HCT116 (cell line): ENCODE results near the gene ROR2. TPM values are rescaled to one million over a fixed set of nuclear protein-coding genes. Genes with fewer than 3 reads are reported as not detected.

Experiments
- ATAC-seq: fragments of 200-7000 bp; cut with Tn5 transposase; 2 replicates; pipeline ENCODE4 v1.9.1; 2020; ENCODE audit warnings: mild to moderate bottlenecking, moderate library complexity
- BruUV-seq: library from RNA; stranded (reverse); fragments of 400-500 nt; replicated peaks from 2 replicates; lab custom pipeline; 2021; lab: Mats Ljungman, UMichigan
- CTCF ChIA-PET: fragments of 300-600 bp; sonication (Branson Sonifier 250); formaldehyde crosslinking; loops from one replicate; lab custom pipeline; 2021; ENCODE audit warnings: antibody characterized with exemption; lab: Charles Lee
- POLR2A ChIA-PET: fragments of 300-600, 350-600 bp; sonication (Branson Sonifier 250); formaldehyde crosslinking; loops from one replicate; lab custom pipeline; 2021; ENCODE audit warnings: antibody characterized with exemption; lab: Charles Lee
- RAD21 ChIA-PET, 2 experiments: fragments of 300-600 bp; sonication (Branson Sonifier 250); formaldehyde crosslinking; loops; one replicate each; lab custom pipeline; 2023; ENCODE audit warnings: low total read pairs in 2 of 2; ENCODE audit not compliant: uncharacterized antibody in 2 of 2, unreplicated experiment in 2 of 2, low non-redundant PET in 1 of 2; lab: Charles Lee
- DNase-seq: peaks from one replicate; pipeline ENCODE4 v3.0.0-alpha.2; 2010; ENCODE audit warnings: low read depth, low spot score
- H2AFZ ChIP-seq: fragments of 200-600 bp; shearing (Covaris generic), sonication (generic); 2 replicates; pipeline ENCODE4 v1.6.1; 2017; ENCODE audit warnings: low read depth, mixed run types, mixed read lengths, antibody characterized with exemption, low read length; ENCODE audit not compliant: poor library complexity, severe bottlenecking
- H3K27ac ChIP-seq: 2 replicates; pipeline ENCODE4 v1.5.1; 2012; ENCODE audit warnings: low read depth, low read length
- H3K27me3 ChIP-seq: fragments of 200-600 bp; sonication (generic); 2 replicates; pipeline ENCODE4 v1.6.1; 2016; ENCODE audit warnings: mixed run types, low read length, mixed read lengths; ENCODE audit not compliant: insufficient read depth
- H3K36me3 ChIP-seq, 2 experiments: fragments of 200-500 bp in 1 of 2; fragments of 200-600 bp in 1 of 2; sonication (Bioruptor generic) in 1 of 2; sonication (generic) in 1 of 2; 2 replicates each; pipeline versions ENCODE4 v1.5.1 to v1.6.1; 2014 to 2016; ENCODE audit warnings: low read length in 2 of 2, inconsistent platforms in 1 of 2, mixed read lengths in 1 of 2, mixed run types in 1 of 2; ENCODE audit not compliant: insufficient read depth in 2 of 2, control insufficient read depth in 1 of 2
- H3K4me1 ChIP-seq, 2 experiments: fragments of 200-600 bp in 1 of 2; sonication (generic) in 1 of 2; 2 replicates each; pipeline versions ENCODE4 v1.5.1 to v1.6.1; 2012 to 2017; ENCODE audit warnings: low read length in 2 of 2, inconsistent platforms in 1 of 2, mild to moderate bottlenecking in 1 of 2, mixed read lengths in 1 of 2, mixed run types in 1 of 2, moderate library complexity in 1 of 2; ENCODE audit not compliant: insufficient read depth in 2 of 2, control insufficient read depth in 1 of 2
- H3K4me2 ChIP-seq: fragments of 200-600 bp; sonication (generic); 2 replicates; pipeline ENCODE4 v1.6.1; 2017; ENCODE audit warnings: mixed run types, low read length, mixed read lengths
- H3K4me3 ChIP-seq, 2 experiments: fragments of 200-600 bp in 1 of 2; sonication (generic) in 1 of 2; replicated peaks in 1 of 2; 2 replicates each; pipeline ENCODE4 v1.5.1; 2011 to 2016; ENCODE audit warnings: low read length in 2 of 2, control low read depth in 1 of 2, low read depth in 1 of 2, mild to moderate bottlenecking in 1 of 2, mixed read lengths in 1 of 2, mixed run types in 1 of 2
- H3K79me2 ChIP-seq: fragments of 200-600 bp; sonication (generic); 2 replicates; pipeline ENCODE4 v1.6.1; 2017; ENCODE audit warnings: mild to moderate bottlenecking, mixed run types, low read length, moderate library complexity, mixed read lengths; ENCODE audit not compliant: insufficient read depth
- H3K9ac ChIP-seq: fragments of 200-600 bp; sonication (generic); 2 replicates; pipeline ENCODE4 v1.6.1; 2016; ENCODE audit warnings: low read length, mixed read lengths
- H3K9me2 ChIP-seq: fragments of 200-600 bp; sonication (generic), shearing (Covaris generic); 2 replicates; pipeline ENCODE4 v1.6.1; 2017; ENCODE audit warnings: mixed run types, mild to moderate bottlenecking, moderate library complexity; ENCODE audit not compliant: insufficient read depth
- H3K9me3 ChIP-seq, 2 experiments: fragments of 200-500 bp in 1 of 2; fragments of 200-600 bp in 1 of 2; sonication (Bioruptor generic) in 1 of 2; sonication (generic) in 1 of 2; 2 replicates each; pipeline ENCODE4 v1.6.1; 2014 to 2017; ENCODE audit warnings: low read length in 2 of 2, mixed read lengths in 2 of 2, inconsistent platforms in 1 of 2, low read depth in 1 of 2, mild to moderate bottlenecking in 1 of 2, mixed run types in 1 of 2, moderate library complexity in 1 of 2; ENCODE audit not compliant: control insufficient read depth in 1 of 2, insufficient read depth in 1 of 2
- H4K20me1 ChIP-seq: fragments of 200-600 bp; sonication (generic), shearing (Covaris generic); 2 replicates; pipeline ENCODE4 v1.6.1; 2017; ENCODE audit warnings: mixed run types, mild to moderate bottlenecking, moderate library complexity; ENCODE audit not compliant: insufficient read depth
- EZH2 ChIP-seq: fragments of 200-600 bp; sonication (generic); IDR thresholded peaks from 2 replicates; pipeline ENCODE4 v1.6.1; 2017; ENCODE audit warnings: antibody characterized with exemption, mixed run types
- FOSL1 ChIP-seq: IDR thresholded peaks from 2 replicates; pipeline ENCODE4 v1.6.1; 2012; ENCODE audit warnings: low read depth
- POLR2A ChIP-seq: IDR thresholded peaks from 2 replicates; pipeline ENCODE4 v1.7.0; 2011; ENCODE audit warnings: borderline replicate concordance; ENCODE audit not compliant: insufficient read depth, insufficient read length; ENCODE audit errors: extremely low read depth
- RAD21 ChIP-seq: IDR thresholded peaks from 2 replicates; pipeline ENCODE4 v1.6.1; 2012; ENCODE audit warnings: low read depth, mild to moderate bottlenecking
- SIN3A ChIP-seq: IDR thresholded peaks from 2 replicates; pipeline ENCODE4 v1.6.1; 2012; ENCODE audit warnings: low read depth
- YY1 ChIP-seq: IDR thresholded peaks from 2 replicates; pipeline ENCODE4 v1.6.1; 2011; ENCODE audit warnings: low read length, low read depth, moderate library complexity, mild to moderate bottlenecking; ENCODE audit not compliant: insufficient replicate concordance; ENCODE audit errors: extremely low read depth
- ZFX ChIP-seq: fragments of 450-650 bp; IDR thresholded peaks from 2 replicates; pipeline ENCODE4 v1.6.1; 2017
- ZNF274 ChIP-seq: fragments of 200-500 bp; sonication (Bioruptor generic); IDR thresholded peaks from 2 replicates; pipeline ENCODE4 v1.6.1; 2014; ENCODE audit warnings: mild to moderate bottlenecking, low read depth, low read length, inconsistent platforms
- intact Hi-C: fragments of 100-400 bp; cut with micrococcal nuclease; formaldehyde crosslinking; loops from 2 replicates; pipeline ENCODE4 v1.10.0; 2022
- total RNA-seq: library from RNA; stranded (reverse); gene quantifications from one replicate; pipeline ENCODE4 v1.2.1, GENCODE V29; 2021; ENCODE audit not compliant: unreplicated experiment

ROR2 gene
- total RNA-seq, 1 experiment from 2014 or later, result 15.7 TPM

DNA sequence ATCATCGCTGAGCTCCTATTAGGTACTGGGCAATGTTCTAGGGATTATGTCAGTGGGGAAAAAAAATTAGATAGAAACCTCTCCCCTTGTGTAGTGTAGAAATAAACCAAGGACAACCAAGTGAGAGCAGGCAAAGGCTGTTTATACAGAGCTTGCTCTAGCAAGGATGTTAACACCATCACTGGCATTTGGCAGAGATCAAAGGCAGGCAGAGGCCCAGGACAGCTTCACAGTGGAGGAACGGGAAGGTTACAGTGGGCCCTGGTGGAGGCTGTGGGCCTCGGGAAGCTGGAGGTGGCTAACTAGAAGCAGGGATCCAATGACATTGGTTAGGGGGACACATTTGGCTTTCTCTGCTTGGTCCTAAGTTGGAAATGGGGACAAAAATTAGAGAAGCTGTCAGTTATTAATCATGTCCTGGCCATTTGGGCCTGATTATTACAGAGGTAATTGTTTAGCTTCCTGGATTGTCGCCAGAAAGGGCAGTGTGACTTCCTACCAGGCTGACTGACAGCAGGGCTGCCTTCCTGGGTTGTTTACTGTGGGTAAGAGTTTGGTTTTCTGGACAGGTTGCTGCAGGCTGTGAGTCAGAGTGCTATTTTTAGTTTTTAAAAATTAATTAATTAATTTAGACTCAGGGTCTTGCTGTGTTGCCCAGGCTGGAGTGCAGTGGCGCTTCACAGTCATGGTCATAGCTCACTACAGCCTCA lies 259.3 kb downstream of the ROR2 start:
- Histone ChIP-seq H3K9me3 (no peaks in the 10 kb centered on the region), H4K20me1 (no peaks in the 10 kb centered on the region), H3K4me2 (no peak overlapping the region), H3K4me1 (no peaks in the 10 kb centered on the region), H3K27ac (no peak overlapping the region), H3K79me2 (no peaks in the 10 kb centered on the region), H3K36me3 (no peaks in the 10 kb centered on the region), H3K4me3 (no peak overlapping the region), H3K27me3 (no peaks in the 10 kb centered on the region), H3K9ac (no peak overlapping the region), H2AFZ (no peak overlapping the region), H3K9me2 (no peaks in the 10 kb centered on the region)
- ChIA-PET POLR2A (interaction anchor here (1.0 kb wide), 1 partner anchor 23 kb away, joined by 3 read pairs; no protein-coding TSS in a partner anchor), RAD21 (no interaction called here), CTCF (no interaction called here)
- intact Hi-C loops, result no loop called here
- no peak for TF ChIP-seq ZFX
- BruUV-seq, result no TSS peak
- no peak for DNase-seq
- ATAC-seq, result no peak

DNA sequence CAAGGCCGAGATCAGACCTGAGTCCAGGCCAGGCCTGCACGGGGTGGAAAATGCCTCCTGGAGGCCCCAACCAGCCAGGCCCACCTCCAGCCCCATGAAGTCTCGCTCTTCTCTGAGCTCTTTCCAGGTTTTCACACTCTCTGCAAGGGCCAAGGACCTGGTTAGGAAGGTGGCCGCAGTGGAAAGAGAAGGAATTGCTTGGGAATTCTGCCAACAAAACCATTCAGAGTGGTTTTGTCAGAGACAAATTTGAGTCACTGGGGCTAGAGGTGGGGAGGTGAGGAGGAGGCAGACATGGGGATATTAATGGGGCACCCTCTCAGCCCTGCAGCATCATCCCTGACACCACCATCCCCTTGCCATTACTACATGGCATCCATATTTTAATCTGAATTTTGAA lies 261.0 kb downstream of the ROR2 start:
- CTCF ChIA-PET, result no interaction called here
- RAD21 ChIA-PET, result no interaction called here
- Histone ChIP-seq H3K4me2 (no peak overlapping the region), H3K79me2 (no peaks in the 10 kb centered on the region), H2AFZ (no peak overlapping the region), H3K4me1 (no peaks in the 10 kb centered on the region), H3K9ac (no peak overlapping the region), H3K9me3 (no peaks in the 10 kb centered on the region), H4K20me1 (no peaks in the 10 kb centered on the region), H3K36me3 (no peaks in the 10 kb centered on the region), H3K27me3 (no peaks in the 10 kb centered on the region), H3K27ac (no peak overlapping the region), H3K9me2 (no peaks in the 10 kb centered on the region), H3K4me3 (no peak overlapping the region)
- POLR2A ChIA-PET, result no interaction called here
- ATAC-seq, result no peak
- no TSS peak for BruUV-seq
- no peak for TF ChIP-seq POLR2A
- TF ChIP-seq FOSL1, result no peak
- no peak for TF ChIP-seq ZNF274
- no peak for TF ChIP-seq YY1
- no peak for TF ChIP-seq RAD21
- no peak for TF ChIP-seq EZH2
- no peak for TF ChIP-seq SIN3A
- TF ChIP-seq ZFX, result no peak
- DNase-seq, result no peak
- intact Hi-C loops, result loop anchor here (10.0 kb wide), 1 partner anchor 704 kb away; no protein-coding TSS in a partner anchor
